Activated naive CD4-positive, alpha-beta T cell treated with anti-CD3 and anti-CD28 coated beads, Interleukin-2, amount 50 U/mL, for 16 hours (primary cell): Measurements from ENCODE around the gene FAM156B.
"Not testable (repeated sequence)": the region's sequence is repeated elsewhere in the genome, so short reads cannot be mapped to it uniquely, and the experiment has no call there.

ENCODE experiments used
- DNase-seq: peaks from one replicate; pipeline ENCODE4 v3.0.0-alpha.2; 2020

The FAM156B gene, protein sequence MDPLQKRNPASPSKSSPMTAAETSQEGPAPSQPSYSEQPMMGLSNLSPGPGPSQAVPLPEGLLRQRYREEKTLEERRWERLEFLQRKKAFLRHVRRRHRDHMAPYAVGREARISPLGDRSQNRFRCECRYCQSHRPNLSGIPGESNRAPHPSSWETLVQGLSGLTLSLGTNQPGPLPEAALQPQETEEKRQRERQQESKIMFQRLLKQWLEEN

DNA sequence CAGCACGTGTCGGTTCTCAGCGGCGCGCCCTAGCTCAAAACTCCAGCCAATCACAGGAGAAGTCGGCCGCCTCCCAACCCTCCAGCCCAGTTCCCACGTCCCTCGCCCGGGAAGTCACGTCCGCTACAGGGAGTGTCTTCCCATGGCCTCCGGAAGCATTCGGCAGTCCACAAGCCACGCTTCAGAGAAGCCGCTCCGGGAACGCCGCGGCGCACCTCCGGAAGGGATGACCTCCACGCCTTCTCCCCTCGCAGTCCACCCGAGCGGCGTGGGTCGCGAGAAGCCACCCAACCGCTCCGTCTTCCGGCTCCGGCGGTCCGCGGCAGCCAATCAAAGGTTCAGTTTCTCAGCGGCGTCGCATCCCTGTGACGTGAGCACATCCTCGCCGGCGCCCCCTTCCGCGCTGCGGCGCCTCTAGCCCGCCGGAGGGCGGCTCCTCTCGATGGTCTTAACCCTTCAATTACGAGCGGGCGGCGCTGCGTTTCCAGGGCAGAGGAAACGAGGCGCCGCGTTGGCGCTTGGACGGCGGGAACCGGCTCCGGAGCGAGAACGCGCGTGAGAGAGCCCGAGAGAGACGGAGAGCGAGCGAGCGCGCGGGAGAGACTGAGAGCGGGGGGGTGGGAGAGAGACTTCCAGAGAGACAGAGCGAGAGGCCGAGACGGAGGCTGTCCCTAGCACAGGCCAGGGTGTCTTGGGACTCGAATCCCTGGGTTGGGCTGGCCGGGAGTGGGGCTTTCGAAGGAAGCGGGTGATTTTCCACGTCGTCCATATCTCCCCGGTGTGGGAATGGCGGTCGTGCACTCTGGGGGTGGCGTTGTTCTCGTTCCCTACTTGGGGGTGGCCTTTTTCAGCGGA is at the start of gene FAM156B:
FAM156B (plus strand) TSS at position 476 of the 855 bp plus-strand sequence. CDS start 9,896 bp downstream, outside the sequence.
- not testable (repeated sequence) for DNase-seq

DNA sequence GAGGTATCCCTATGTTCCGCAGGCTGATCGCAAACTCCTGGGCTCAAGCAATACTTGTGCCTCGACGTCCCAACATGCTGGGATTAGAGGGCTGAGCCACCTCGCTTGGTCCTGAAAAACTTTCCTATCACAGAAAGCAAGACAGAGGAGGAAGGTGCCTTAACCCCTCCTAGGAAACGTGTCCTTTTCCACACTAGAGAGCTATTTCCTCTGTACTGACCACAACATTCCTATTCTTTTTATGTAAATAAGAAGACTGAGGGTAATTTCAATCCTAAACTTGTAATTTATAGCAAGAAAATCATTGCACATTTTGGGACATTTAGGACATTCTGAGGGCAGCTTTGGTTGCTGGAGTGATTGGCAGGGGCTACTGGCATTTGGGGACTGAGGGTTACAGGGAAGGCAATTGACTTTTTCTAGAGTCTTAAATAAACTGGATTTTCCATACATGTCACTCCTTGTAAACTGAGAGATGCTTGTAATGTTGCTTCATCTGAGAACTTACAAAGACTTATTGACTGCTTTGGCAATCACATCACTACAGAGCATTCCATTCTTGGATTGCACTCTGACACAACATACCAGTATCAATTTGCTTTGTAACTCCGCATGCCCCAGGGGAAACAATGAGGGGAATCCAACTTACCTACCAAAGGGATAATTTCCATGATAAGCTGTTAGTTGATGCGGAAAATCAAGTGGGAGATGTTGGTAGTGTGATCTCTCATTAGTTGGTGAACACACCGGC is 44.8 kb upstream of the FAM156B start:
- no peak for DNase-seq

DNA sequence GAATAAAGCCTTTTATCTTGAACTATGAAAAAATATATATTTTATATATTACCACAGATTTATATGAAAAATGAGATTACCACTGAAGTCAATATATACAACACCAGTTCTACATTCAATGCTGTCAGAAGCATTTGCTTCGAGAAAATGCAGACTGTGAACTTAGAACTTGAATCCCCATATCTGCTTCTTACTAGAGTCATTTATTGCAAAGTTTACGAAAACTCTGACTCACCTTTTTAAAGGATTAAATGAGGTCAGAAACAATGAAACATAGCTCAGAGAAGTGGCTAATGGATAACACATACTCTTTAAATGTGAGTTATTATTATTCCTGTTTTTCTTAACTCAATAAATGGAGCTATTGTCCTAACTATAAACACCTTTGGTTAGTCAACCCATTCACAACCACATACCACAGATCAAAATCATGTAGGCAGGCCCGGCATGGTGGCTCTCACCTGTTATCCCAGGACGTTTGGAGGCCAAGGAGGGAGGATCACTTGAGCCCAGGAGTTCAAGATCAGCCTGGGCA is 40.1 kb upstream of the FAM156B start:
- not testable (repeated sequence) for DNase-seq

DNA sequence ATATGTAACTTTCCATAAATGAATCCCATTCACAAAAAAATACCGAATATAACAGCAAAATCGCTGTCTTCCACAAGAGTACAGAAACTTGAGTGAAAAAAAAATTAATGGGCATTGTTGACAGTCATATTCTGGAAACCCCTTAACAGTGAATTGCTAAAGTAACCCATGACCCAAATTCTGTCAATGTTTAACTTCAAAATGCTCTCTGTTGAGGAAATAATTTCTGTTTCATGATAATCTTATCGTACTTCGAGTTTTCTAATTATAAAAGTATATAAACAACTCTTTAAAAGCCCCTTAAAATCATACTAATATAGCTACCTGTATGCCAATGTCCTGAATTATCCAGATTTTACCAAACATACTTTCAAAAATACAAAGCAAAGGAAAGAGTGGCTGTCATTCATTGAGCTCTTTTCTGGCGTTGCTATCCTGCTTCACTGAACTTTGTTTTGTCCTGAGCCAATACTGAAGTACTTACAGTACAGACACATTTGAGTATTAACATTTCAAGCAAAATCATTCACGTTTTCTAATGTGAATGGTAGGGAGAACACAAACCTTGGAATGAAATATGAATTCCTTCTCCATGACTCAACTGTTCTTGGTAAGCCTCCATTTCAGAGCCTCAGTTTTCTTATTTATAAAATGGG is 31.7 kb upstream of the FAM156B start:
- no peak for DNase-seq

DNA sequence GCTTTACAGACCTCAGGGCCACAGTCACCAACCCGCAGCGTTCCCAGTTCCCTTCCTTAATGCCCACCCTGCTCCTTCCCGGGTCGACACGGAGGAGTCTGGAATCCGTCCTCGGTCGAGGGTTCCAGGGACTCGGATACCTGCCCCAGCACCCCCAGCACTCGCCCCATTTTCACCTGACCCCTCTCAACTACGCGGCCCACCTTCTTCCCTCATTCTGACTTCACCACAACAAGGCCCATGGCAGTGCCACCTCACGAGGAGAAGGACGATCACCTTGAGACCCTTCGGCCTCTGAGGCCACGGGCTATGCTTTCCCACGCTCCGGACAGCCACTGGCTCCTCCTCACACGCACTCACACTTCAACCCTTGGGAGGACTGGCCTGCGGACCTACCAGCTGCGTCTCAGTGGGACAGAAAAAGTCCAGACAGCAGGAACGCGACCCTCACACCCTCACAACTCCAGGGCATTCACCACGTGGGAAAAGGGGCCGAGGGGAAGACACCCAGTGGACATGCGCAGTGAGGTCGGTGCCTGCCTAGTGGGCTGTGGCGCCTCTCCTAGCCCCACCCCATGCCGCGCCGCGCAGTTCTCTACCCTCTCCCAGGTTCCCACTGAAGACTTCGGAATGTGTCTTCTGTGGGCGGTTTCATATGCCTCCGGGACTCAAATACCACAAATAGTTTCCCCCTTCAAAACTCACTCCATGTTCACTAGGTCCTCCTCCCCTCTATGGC is 29.4 kb upstream of the FAM156B start, which contains the start of gene XAGE3:
XAGE3 (minus strand) TSS at position 474 of the 739 bp plus-strand sequence. CDS start 950 bp downstream, outside the sequence.
- DNase-seq = no peak

DNA sequence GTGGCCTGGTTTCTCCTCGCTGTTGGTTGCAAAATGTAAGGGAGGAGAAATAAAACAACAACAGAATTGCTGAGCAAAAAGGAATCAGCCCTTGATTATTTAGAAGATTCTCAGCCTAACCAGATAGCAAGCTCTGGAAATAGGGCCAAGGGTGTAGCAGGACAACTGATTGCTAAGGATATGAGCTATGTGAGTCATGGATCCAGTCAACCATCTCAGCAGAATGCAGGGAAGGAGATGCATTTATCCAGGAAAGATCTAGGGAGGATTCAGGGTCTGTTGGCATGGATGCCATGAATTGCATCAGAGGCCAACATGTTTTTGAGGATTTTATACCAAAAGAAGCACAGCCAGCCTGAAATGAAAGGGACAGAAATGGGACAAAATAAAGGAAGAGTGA is 27.1 kb upstream of the FAM156B start:
- DNase-seq = no peak

DNA sequence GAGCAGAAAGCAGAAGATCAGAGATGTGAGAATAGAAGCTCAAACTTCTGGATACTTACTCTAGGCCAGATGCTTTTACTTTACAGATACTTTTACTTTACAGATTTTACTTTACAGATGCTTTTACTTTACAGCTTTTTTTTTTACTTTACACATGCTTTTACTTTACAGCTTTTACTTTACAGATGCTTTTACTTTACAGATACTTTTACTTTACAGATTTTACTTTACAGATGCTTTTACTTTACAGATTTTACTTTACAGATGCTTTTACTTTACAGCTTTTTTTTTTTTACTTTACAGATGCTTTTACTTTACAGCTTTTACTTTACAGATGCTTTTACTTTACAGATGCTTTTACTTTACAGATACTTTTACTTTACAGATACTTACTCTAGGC is 23.3 kb upstream of the FAM156B start:
- DNase-seq = not testable (repeated sequence)

DNA sequence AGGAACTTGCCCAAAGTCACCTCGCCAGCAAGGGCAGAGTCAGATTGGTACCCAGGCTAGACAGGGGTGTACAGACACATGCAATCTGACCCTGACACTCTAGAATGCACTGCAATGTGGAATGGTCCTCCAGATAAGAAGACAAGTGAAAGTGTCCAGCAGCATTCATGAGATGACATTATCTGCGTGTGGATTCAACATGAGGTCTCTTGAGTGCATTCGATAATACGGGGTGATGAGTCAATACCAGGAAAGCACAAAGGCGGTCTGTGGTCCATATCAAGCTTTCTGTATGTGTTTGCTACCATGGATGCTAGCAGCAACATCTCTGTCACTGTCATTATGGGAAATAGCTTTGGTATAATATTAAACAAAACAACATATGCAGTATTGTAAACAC is 22.5 kb upstream of the FAM156B start:
- no peak for DNase-seq

DNA sequence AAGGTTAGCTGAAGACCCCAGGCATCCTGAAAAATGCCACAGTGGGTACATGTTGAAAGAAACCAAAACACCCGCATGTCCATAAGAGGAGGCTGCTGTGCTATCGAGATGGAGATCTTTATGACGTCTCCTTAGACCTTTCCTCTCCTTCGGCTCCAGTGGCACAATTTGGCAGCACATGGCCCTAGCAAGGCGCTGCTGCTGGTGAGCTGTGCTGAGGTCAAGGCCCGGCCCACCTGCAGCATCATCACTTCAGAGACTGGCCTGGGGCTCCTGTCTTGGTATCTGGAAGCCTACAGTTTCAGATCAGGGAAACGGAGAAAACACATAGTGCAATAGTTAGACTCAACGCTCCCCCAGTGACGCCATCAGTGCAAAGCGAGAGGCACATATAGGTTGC is 21.7 kb upstream of the FAM156B start:
- not testable (repeated sequence) for DNase-seq

DNA sequence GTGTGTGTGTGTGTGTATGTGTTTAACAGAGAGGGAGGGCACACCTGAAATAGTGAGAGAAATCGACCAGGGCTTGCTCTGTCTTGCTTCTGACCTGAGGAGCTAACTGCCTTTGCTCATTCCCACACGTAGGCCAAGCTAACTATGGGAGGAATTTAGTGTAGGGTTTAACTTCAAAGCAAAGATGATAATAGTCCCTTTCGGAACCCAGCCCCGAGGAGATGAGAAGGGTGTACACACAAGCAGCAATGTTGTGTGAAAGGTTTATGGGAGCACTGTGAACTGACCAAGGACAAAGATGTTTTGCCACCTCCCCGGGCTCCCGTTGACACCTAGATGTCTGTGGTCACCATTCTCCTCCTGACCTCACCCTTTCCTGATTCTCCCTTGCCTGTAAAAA is 20.7 kb upstream of the FAM156B start:
- DNase-seq = not testable (repeated sequence)

DNA sequence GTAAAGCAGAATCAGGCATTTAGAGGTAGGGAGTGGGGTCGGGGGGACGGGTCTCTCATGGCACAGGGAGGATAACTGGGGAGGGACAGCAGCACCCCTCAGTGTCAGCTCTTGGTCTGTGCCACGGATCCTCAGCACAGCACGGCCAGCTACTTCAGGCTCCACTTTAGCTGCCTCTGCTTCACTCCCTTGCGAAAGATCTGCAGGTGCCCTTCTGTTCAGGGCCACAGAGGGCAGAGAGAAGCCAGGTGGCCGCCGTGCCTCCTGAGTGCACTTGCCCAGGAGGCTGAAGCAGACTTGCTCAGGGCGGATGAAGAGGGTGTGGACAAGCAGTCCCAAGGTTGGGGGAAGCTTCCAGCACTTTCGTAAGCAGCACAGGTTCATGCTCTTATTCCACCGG is 9.7 kb upstream of the FAM156B start:
- not testable (repeated sequence) for DNase-seq

DNA sequence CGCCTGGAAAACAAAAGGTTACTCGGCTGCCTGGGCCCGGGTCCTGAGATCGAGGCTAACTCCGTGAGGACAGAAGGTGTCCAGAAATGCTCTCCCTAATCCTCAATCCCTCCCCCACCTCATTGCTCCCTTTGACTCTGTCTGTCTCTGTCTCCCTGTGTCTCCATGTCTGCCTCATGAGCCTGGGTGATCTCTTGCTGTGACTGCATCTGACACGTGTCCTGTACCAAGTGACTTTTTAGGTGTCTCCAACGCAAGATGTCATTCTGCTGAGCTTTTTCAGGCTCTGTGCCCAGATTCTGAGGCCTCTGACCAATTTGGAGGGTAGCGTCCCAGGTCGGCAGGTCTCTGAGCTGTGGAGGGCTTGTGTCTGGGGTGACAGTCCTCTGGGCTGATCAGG is 9.0 kb upstream of the FAM156B start:
- not testable (repeated sequence) for DNase-seq

DNA sequence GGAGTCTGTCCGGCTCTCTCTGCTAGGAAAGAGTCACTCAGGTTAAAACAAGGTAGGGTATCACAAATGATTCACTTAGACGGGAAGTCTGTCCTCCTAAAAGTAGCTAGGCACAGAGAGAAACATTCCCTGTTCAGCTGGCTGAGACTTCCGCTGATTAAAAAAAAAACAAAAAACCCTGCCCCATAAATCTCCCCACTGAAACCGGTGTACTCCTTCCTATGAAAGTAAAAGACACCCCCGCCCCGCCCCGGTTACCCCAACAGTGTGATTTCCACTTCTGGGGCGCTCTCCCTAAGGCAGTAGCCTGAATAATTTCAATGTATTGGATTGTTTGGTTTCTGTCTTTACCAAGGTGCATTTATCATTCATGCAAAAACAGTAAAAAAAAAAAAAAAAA is 692 bp upstream of the FAM156B start:
- DNase-seq = not testable (repeated sequence)

DNA sequence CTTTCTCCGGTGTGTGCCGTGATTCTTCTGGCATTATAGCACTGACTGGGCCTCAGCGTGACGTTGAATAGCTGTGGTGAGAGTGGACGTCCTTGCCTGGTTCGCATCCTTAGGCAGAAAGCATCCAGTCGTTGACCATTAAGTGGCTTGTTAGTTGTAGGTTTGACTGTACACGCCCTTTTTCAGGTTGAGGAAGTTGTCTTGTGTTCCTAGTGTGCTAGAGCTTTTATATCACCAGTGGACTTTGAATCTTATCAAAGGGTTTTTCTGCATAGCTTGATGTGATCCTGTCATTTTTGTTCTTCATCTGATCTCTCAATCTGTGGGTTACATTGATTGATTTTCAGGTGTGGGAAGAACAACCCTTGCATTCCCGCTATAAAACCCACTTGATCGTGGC is 8.4 kb downstream of the FAM156B start:
- DNase-seq = not testable (repeated sequence)

DNA sequence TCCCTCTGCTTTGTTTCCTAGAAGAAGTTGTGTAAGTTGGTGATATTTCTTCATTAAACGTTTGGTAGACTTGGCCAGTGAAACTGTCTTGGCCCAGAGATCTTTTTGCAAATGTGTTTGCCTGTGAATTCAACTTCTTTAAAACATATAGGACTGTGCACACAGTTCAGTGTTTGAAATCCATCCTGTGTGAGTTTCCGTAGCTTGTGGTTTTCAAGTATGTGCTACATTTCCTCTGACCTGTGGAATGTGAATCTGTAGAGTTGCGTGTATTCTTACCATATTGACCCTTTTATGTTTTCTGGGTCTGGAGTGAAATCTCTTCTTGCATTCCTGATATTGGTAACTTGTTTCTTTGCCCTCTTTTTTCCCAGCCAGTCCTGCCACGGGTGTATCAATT is 8.9 kb downstream of the FAM156B start:
- DNase-seq = not testable (repeated sequence)

DNA sequence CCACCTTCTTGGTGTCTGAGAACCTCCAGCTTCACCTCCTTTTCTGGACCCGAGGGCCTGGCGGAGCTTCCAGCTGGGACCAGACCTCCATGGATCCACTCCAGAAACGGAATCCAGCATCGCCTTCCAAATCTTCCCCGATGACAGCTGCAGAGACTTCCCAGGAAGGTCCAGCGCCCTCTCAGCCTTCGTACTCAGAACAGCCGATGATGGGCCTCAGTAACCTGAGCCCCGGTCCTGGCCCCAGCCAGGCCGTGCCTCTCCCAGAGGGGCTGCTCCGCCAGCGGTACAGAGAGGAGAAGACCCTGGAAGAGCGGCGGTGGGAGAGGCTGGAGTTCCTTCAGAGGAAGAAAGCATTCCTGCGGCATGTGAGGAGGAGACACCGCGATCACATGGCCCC is 10.0 kb downstream of the FAM156B start:
- DNase-seq = not testable (repeated sequence)

DNA sequence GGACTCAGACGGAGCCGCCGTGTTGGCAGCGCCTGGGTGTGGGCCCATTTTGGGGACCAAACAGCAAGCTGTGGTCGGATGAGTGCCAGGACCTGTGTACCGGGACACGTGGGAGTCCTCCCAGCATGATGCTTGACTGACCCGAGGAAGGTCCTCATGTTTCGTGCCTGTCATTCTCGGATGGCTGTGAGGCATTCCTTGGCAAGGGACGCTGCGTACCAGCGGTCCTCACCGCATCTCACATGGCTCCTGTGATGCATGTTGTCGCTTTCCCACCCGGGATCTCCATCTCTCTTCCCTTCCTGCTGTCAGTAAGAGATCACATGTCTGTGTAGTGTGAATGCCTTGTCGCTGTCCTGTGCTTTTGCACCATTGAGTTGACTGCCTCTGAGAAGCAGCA is 10.8 kb downstream of the FAM156B start:
- DNase-seq = not testable (repeated sequence)

DNA sequence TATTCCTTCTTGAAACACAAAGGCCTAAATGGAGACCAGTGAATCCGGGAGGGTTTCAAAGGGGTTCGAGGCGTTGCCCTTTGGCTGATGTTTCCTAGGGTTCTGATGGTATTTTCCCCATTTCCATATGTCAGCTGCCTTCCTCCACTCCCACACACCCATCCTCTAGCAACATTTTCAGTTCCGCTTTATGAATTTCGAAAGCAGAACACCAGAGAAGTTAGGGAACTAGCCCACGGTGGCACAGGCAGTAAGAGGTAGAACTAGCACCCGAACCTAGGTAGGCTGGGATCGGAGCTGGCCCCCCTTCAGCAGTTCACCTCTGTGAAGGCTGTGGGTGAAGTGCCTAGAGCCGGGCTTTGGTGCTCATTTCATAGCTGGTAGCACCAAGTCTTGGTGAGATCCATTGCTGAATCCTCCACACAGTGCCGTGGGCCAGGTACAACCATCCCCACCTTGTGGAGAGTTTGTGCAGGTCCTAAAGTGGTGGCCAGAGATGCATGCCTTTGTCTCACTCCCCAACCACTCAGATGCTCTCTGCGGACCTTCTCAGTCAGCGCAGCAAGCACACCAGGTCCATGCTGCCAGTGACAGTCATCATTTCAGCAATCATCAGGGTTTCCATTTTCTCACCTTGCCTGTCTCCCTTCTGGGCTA is 12.3 kb downstream of the FAM156B start:
- DNase-seq = not testable (repeated sequence)

DNA sequence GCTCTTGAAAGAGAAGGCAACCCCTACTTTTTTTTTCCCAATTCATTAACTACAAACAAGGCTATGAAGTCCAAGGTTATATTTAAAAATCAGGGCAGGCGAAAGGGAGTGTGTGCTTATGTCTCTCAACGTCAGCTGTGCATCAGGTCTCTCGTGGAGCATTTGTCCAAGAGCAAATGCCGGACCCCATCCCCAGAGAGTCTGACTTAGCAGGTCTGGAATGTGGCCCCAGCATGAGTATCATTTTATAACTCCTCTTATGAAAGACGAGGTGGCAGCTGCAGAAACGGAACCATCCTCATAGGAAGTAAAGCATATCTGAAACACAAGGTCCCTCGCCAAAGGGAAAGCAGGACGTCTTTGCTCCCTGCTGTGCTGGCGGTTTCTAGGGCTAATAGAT is 16.6 kb downstream of the FAM156B start:
- DNase-seq = not testable (repeated sequence)

DNA sequence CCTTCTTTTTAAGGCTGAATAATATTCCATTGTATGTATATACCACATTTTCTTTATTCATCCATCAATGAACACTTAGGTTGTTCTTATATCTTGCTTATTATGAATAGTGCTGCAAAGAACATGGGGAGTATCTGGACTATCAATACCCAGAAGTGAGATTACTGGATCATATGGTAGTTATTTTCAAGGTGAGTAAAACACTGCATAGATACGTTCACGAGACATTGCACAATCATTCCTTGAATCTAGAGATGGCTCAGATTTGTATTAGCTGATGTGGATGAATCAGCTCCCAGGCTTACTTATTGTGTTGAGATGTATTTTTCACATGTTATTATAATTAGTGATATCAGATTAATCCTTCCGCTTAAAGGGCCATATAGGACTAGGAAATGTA is 17.6 kb downstream of the FAM156B start:
- DNase-seq = not testable (repeated sequence)

DNA sequence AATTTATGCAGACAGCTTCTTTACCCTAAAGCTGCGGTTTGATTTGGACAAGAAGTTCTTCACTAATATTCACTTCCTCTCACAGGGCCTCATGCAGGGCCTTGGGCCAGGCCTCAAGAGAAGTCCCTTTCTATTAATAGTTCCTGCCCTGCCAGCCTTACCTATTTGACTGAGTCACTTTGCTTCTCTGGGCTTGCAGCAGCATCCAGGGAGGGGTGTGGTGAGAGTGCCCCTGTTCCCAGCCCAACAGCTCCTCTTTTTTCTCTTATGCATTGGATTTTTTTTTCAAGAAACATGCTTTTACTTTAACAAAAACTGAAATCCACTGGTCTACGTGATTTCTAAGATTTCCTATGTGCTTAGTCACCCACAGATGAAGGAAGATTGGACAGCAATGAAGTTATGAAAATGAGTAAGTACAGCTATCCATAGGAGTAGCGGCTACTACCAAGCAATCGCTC is 26.7 kb downstream of the FAM156B start:
- DNase-seq = no peak
